ENCODE results near the gene ADI1. TPM values are rescaled to one million over a fixed set of nuclear protein-coding genes. Genes with fewer than 3 reads are reported as not detected.

Gene ADI1
- total and polyA plus RNA-seq, 7 experiments from 2014 or later = 26.4 to 73.3 (median 39.6) TPM

- ATAC-seq (peak; percentile 58), DNase-seq (peak in 4 of 9 donors; percentile 8 to 44 (median 22))
- peak overlapping the region in 3 of 9 donors; percentile 31 to 43 (median 41) for H3K27ac Mint-ChIP-seq
- peaks cover 0 to 34% (median 0%) of the 10 kb centered on the region in 3 experiments for H3K36me3 ChIP-seq (ENCODE audit: control insufficient read depth in 2 of 3, insufficient read depth in 3 of 3, low read length in 3 of 3)
- ChIA-PET POLR2A (no interaction called here), CTCF (no interaction called here)
- H3K4me1 ChIP-seq (ENCODE audit: control insufficient read depth in 2 of 2, insufficient read depth in 2 of 2, low read length in 2 of 2) = no peaks in the 10 kb centered on the region
- no peaks in the 10 kb centered on the region for H3K27me3 ChIP-seq (ENCODE audit: control insufficient read depth in 2 of 2, insufficient read depth in 2 of 2, low read length in 2 of 2)
- H3K27ac ChIP-seq (ENCODE audit: low read depth, low read length) = no peak overlapping the region
- H3K27me3 Mint-ChIP-seq = no peaks in the 10 kb centered on the region
- peak overlapping the region in 5 of 10 donors; percentile 32 to 51 (median 42) for H3K4me3 Mint-ChIP-seq
- no peak overlapping the region for H3K4me3 ChIP-seq (ENCODE audit: low read length)
- intact Hi-C loops (cut with micrococcal nuclease) = no loop called here
- peaks cover 0 to 27% (median 3%) of the 10 kb centered on the region in 5 donors for H3K36me3 Mint-ChIP-seq
- H3K4me1 Mint-ChIP-seq = peaks cover 2 to 39% (median 26%) of the 10 kb centered on the region in 7 donors
- no peaks in the 10 kb centered on the region for H3K9me3 Mint-ChIP-seq
- H3K9me3 ChIP-seq (ENCODE audit: control insufficient read depth in 2 of 3, low read length in 3 of 3) = no peaks in the 10 kb centered on the region
Measured at GRCh38 chr2:3483227-3483985, 35.9 kb downstream of the ADI1 start.

- intact Hi-C loops (cut with micrococcal nuclease) = no loop called here
- ATAC-seq = no peak
- no peak for DNase-seq
- no peak overlapping the region for H3K4me3 ChIP-seq (ENCODE audit: low read length)
- peaks cover 3 to 35% (median 5%) of the 10 kb centered on the region in 5 donors for H3K36me3 Mint-ChIP-seq
- H3K9me3 ChIP-seq (ENCODE audit: control insufficient read depth in 2 of 3, low read length in 3 of 3) = no peaks in the 10 kb centered on the region
- no peaks in the 10 kb centered on the region for H3K9me3 Mint-ChIP-seq
- H3K4me1 ChIP-seq (ENCODE audit: control insufficient read depth in 2 of 2, insufficient read depth in 2 of 2, low read length in 2 of 2) = no peaks in the 10 kb centered on the region
- peak overlapping the region in 4 of 9 donors; percentile 25 to 47 (median 31) for H3K27ac Mint-ChIP-seq
- H3K4me3 Mint-ChIP-seq = no peak overlapping the region
- no peaks in the 10 kb centered on the region for H3K27me3 ChIP-seq (ENCODE audit: control insufficient read depth in 2 of 2, insufficient read depth in 2 of 2, low read length in 2 of 2)
- H3K27me3 Mint-ChIP-seq = no peaks in the 10 kb centered on the region
- H3K36me3 ChIP-seq (ENCODE audit: control insufficient read depth in 2 of 3, insufficient read depth in 3 of 3, low read length in 3 of 3) = peaks cover 0 to 42% (median 0%) of the 10 kb centered on the region in 3 experiments
- H3K4me1 Mint-ChIP-seq = peaks cover 2 to 39% (median 26%) of the 10 kb centered on the region in 7 donors
- no peak overlapping the region for H3K27ac ChIP-seq (ENCODE audit: low read depth, low read length)
- CTCF ChIA-PET = no interaction called here
- POLR2A ChIA-PET = no interaction called here
Measured at GRCh38 chr2:3482363-3482821, 36.9 kb downstream of the ADI1 start.

GRCh38 chr2:3481736-3482362, 37.5 kb downstream of the ADI1 start:
- Mint-ChIP-seq H3K36me3 (peaks cover 3 to 36% (median 5%) of the 10 kb centered on the region in 5 donors), H3K4me1 (peaks cover 2 to 39% (median 26%) of the 10 kb centered on the region in 7 donors), H3K27ac (peak overlapping the region in 5 of 9 donors; percentile 25 to 84 (median 47)), H3K4me3 (no peak overlapping the region), H3K27me3 (no peaks in the 10 kb centered on the region), H3K9me3 (no peaks in the 10 kb centered on the region)
- no peaks in the 10 kb centered on the region for H3K9me3 ChIP-seq (ENCODE audit: control insufficient read depth in 2 of 3, low read length in 3 of 3)
- H3K36me3 ChIP-seq (ENCODE audit: control insufficient read depth in 2 of 3, insufficient read depth in 3 of 3, low read length in 3 of 3) = peaks cover 0 to 44% (median 0%) of the 10 kb centered on the region in 3 experiments
- ATAC-seq (no peak), DNase-seq (no peak)
- no peaks in the 10 kb centered on the region for H3K27me3 ChIP-seq (ENCODE audit: control insufficient read depth in 2 of 2, insufficient read depth in 2 of 2, low read length in 2 of 2)
- no peak overlapping the region for H3K4me3 ChIP-seq (ENCODE audit: low read length)
- H3K27ac ChIP-seq (ENCODE audit: low read depth, low read length) = no peak overlapping the region
- intact Hi-C loops (cut with micrococcal nuclease) = no loop called here
- POLR2A ChIA-PET = no interaction called here
- H3K4me1 ChIP-seq (ENCODE audit: control insufficient read depth in 2 of 2, insufficient read depth in 2 of 2, low read length in 2 of 2) = no peaks in the 10 kb centered on the region
- CTCF ChIA-PET = no interaction called here

- intact Hi-C loops (cut with micrococcal nuclease) = no loop called here
- ChIA-PET CTCF (no interaction called here), POLR2A (no interaction called here)
- Mint-ChIP-seq H3K4me3 (peak overlapping the region in 1 of 10 donors; percentile 19), H3K9me3 (no peaks in the 10 kb centered on the region), H3K27ac (peak overlapping the region in 8 of 9 donors; percentile 47 to 84 (median 80)), H3K4me1 (peaks cover 2 to 39% (median 26%) of the 10 kb centered on the region in 7 donors), H3K27me3 (no peaks in the 10 kb centered on the region), H3K36me3 (peaks cover 3 to 38% (median 5%) of the 10 kb centered on the region in 5 donors)
- H3K9me3 ChIP-seq (ENCODE audit: control insufficient read depth in 2 of 3, low read length in 3 of 3) = no peaks in the 10 kb centered on the region
- H3K36me3 ChIP-seq (ENCODE audit: control insufficient read depth in 2 of 3, insufficient read depth in 3 of 3, low read length in 3 of 3) = peaks cover 0 to 46% (median 0%) of the 10 kb centered on the region in 3 experiments
- DNase-seq = no peak
- no peaks in the 10 kb centered on the region for H3K27me3 ChIP-seq (ENCODE audit: control insufficient read depth in 2 of 2, insufficient read depth in 2 of 2, low read length in 2 of 2)
- no peaks in the 10 kb centered on the region for H3K4me1 ChIP-seq (ENCODE audit: control insufficient read depth in 2 of 2, insufficient read depth in 2 of 2, low read length in 2 of 2)
- no peak overlapping the region for H3K27ac ChIP-seq (ENCODE audit: low read depth, low read length)
- no peak for ATAC-seq
- H3K4me3 ChIP-seq (ENCODE audit: low read length) = no peak overlapping the region
Measured at GRCh38 chr2:3481011-3481400, 38.3 kb downstream of the ADI1 start.

DNA sequence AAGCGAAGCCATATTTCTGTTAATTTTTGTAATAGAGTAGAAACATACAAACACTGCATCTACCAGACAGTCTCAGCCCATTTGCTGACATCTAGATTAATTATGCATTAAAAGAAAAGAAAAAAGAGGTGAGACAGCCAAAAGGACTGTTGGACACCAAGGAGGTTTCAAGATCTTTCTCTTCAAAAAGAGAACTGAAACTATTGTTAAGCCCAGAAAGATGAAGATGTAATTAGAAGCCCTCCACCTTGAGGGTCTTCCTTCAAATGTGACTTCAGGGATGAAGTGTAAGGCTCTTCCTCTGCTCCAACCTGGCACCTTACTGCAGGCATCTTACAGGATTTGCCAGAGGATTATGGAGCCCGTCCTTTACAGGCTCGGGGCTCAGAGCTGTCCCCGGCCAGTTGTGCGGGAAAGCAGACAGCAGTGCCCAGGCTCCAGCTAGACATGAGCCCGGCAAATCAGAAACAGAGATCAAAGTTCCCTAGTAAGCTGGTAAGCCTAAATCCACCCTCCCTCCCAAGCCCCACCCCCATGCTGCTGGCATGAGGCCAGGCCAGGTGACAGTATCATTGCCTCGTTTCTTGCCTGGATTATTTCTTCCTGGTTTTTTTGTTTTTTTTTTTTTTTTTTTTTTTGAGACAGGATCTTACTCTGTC, 38.9 kb downstream of the ADI1 start:
- H3K9me3 Mint-ChIP-seq = no peaks in the 10 kb centered on the region
- Histone ChIP-seq H3K27ac (ENCODE audit: low read depth, low read length) (no peak overlapping the region), H3K4me3 (ENCODE audit: low read length) (no peak overlapping the region), H3K9me3 (ENCODE audit: control insufficient read depth in 2 of 3, low read length in 3 of 3) (no peaks in the 10 kb centered on the region), H3K36me3 (ENCODE audit: control insufficient read depth in 2 of 3, insufficient read depth in 3 of 3, low read length in 3 of 3) (peaks cover 0 to 45% (median 0%) of the 10 kb centered on the region in 3 experiments), H3K27me3 (ENCODE audit: control insufficient read depth in 2 of 2, insufficient read depth in 2 of 2, low read length in 2 of 2) (no peaks in the 10 kb centered on the region), H3K4me1 (ENCODE audit: control insufficient read depth in 2 of 2, insufficient read depth in 2 of 2, low read length in 2 of 2) (no peaks in the 10 kb centered on the region)
- H3K27me3 Mint-ChIP-seq = no peaks in the 10 kb centered on the region
- H3K36me3 Mint-ChIP-seq = peaks cover 3 to 37% (median 4%) of the 10 kb centered on the region in 5 donors
- DNase-seq (no peak), ATAC-seq (no peak)
- ChIA-PET CTCF (no interaction called here), POLR2A (no interaction called here)
- peaks cover 2 to 39% (median 26%) of the 10 kb centered on the region in 7 donors for H3K4me1 Mint-ChIP-seq
- H3K4me3 Mint-ChIP-seq = peak overlapping the region in 2 of 10 donors; percentile 19 to 37
- intact Hi-C loops (cut with micrococcal nuclease) = no loop called here
- H3K27ac Mint-ChIP-seq = peak overlapping the region in 8 of 9 donors; percentile 70 to 84 (median 80)

- Mint-ChIP-seq H3K9me3 (no peaks in the 10 kb centered on the region), H3K36me3 (peaks cover 3 to 38% (median 3%) of the 10 kb centered on the region in 5 donors), H3K4me1 (peaks cover 2 to 39% (median 26%) of the 10 kb centered on the region in 7 donors), H3K4me3 (no peak overlapping the region), H3K27ac (peak overlapping the region in 7 of 9 donors; percentile 70 to 88 (median 81)), H3K27me3 (no peaks in the 10 kb centered on the region)
- ChIA-PET POLR2A (no interaction called here), CTCF (no interaction called here)
- Histone ChIP-seq H3K9me3 (ENCODE audit: control insufficient read depth in 2 of 3, low read length in 3 of 3) (no peaks in the 10 kb centered on the region), H3K27me3 (ENCODE audit: control insufficient read depth in 2 of 2, insufficient read depth in 2 of 2, low read length in 2 of 2) (no peaks in the 10 kb centered on the region), H3K4me3 (ENCODE audit: low read length) (no peak overlapping the region), H3K27ac (ENCODE audit: low read depth, low read length) (no peak overlapping the region), H3K36me3 (ENCODE audit: control insufficient read depth in 2 of 3, insufficient read depth in 3 of 3, low read length in 3 of 3) (peaks cover 0 to 51% (median 0%) of the 10 kb centered on the region in 3 experiments), H3K4me1 (ENCODE audit: control insufficient read depth in 2 of 2, insufficient read depth in 2 of 2, low read length in 2 of 2) (no peaks in the 10 kb centered on the region)
- DNase-seq = no peak
- intact Hi-C loops (cut with micrococcal nuclease) = no loop called here
- ATAC-seq = no peak
Measured at GRCh38 chr2:3479430-3480320, 39.7 kb downstream of the ADI1 start.

Measured in naive thymus-derived CD4-positive, alpha-beta T cell (primary cell).